Caco-2 (cell line): ENCODE data around the gene SNAP47. TPM values are rescaled to one million over a fixed set of nuclear protein-coding genes. Genes with fewer than 3 reads are reported as not detected.
A peak's percentile ranks its signal among the peaks of the same experiment; 100 is the strongest.
"Not testable (repeated sequence)": the region's sequence is repeated elsewhere in the genome, so short reads cannot be mapped to it uniquely, and the experiment has no call there.

Experiments
- Bru-seq: library from RNA; stranded (reverse); fragments of 400-500 nt; gene quantifications from one replicate; lab custom pipeline; 2021; lab: Mats Ljungman, UMichigan
- BruChase-seq, 2 experiments: library from RNA; stranded (reverse); fragments of 400-500 nt; gene quantifications; one replicate each; lab custom pipeline; 2021; lab: Mats Ljungman, UMichigan
- BruUV-seq: library from RNA; stranded (reverse); fragments of 400-500 nt; replicated peaks from 2 replicates; lab custom pipeline; 2021; lab: Mats Ljungman, UMichigan
- CTCF ChIA-PET: fragments of 300-600 bp; sonication (Branson Sonifier 250); formaldehyde crosslinking; loops from one replicate; lab custom pipeline; 2022; ENCODE audit warnings: antibody characterized with exemption; lab: Charles Lee
- POLR2A ChIA-PET: fragments of 300-600 bp; sonication (Branson Sonifier 250); formaldehyde crosslinking; loops from one replicate; lab custom pipeline; 2022; ENCODE audit warnings: antibody characterized with exemption; lab: Charles Lee
- DNase-seq, 2 experiments: peaks; one replicate each; pipeline versions ENCODE4 v3.0.0 to v3.0.0-alpha.2; 2020 to 2022
- H3K27me3 ChIP-seq: replicated peaks from 2 replicates; pipeline ENCODE4 v1.6.0; 2011; ENCODE audit warnings: low read length; ENCODE audit not compliant: control insufficient read depth, insufficient read depth
- H3K36me3 ChIP-seq: 2 replicates; pipeline ENCODE4 v1.5.1; 2011; ENCODE audit warnings: low read length; ENCODE audit not compliant: control insufficient read depth, insufficient read depth
- H3K4me1 ChIP-seq: fragments of 250-450 bp; sonication (Bioruptor Pico); 2 replicates; pipeline ENCODE4 v1.5.1; 2020; ENCODE audit warnings: mild to moderate bottlenecking
- H3K4me3 ChIP-seq: 2 replicates; pipeline ENCODE4 v1.5.1; 2011; ENCODE audit warnings: low read depth, mild to moderate bottlenecking, control low read depth, low read length
- H3K9me3 ChIP-seq: fragments of 250-450 bp; sonication (Bioruptor Pico); 2 replicates; pipeline ENCODE4 v1.5.1; 2020; ENCODE audit warnings: mild to moderate bottlenecking, moderate library complexity
- H3K27ac Mint-ChIP-seq: one replicate; pipeline ENCODE4 v1.8.0; 2022; ENCODE audit warnings: mixed read lengths; ENCODE audit not compliant: unreplicated experiment
- H3K27me3 Mint-ChIP-seq: one replicate; pipeline ENCODE4 v1.8.0; 2022; ENCODE audit warnings: mixed read lengths; ENCODE audit not compliant: insufficient read depth, unreplicated experiment
- H3K36me3 Mint-ChIP-seq: one replicate; pipeline ENCODE4 v1.8.0; 2022; ENCODE audit warnings: mild to moderate bottlenecking, mixed read lengths; ENCODE audit not compliant: insufficient read depth, unreplicated experiment
- H3K4me1 Mint-ChIP-seq: one replicate; pipeline ENCODE4 v1.8.0; 2022; ENCODE audit warnings: low read depth, mixed read lengths; ENCODE audit not compliant: unreplicated experiment
- H3K4me3 Mint-ChIP-seq: one replicate; pipeline ENCODE4 v1.8.0; 2022; ENCODE audit warnings: mild to moderate bottlenecking, moderate library complexity, mixed read lengths; ENCODE audit not compliant: unreplicated experiment
- H3K9me3 Mint-ChIP-seq: one replicate; pipeline ENCODE4 v1.8.0; 2022; ENCODE audit warnings: mixed read lengths; ENCODE audit not compliant: unreplicated experiment
- CTCF ChIP-seq, 2 experiments: fragments of 200-600 bp in 1 of 2; IDR thresholded peaks; 1 replicate in 1 of 2; 2 replicates in 1 of 2; pipeline versions ENCODE4 v1.5.1 to v1.8.0; 2011 to 2022; ENCODE audit warnings: antibody characterized with exemption in 1 of 2, control low read depth in 1 of 2, inconsistent platforms in 1 of 2, low read depth in 1 of 2, low read length in 1 of 2, mild to moderate bottlenecking in 1 of 2, moderate library complexity in 1 of 2; ENCODE audit not compliant: insufficient read depth in 1 of 2, severe bottlenecking in 1 of 2, unreplicated experiment in 1 of 2
- intact Hi-C: fragments of 100-400 bp; cut with micrococcal nuclease; formaldehyde crosslinking; loops from one replicate; pipeline ENCODE4 v1.10.0; 2022; ENCODE audit not compliant: unreplicated experiment
- long read RNA-seq: library from polyadenylated mRNA; stranded (forward); transcript quantifications from one replicate; pipeline ENCODE4 v2.0.0, GENCODE V29; 2022
- total RNA-seq: library from RNA; stranded (reverse); gene quantifications from 2 replicates; pipeline ENCODE4 v1.2.3, GENCODE V29; 2022

SNAP47 gene
- total RNA-seq = 29.1 and 30.3 TPM in 2 replicates
- percentile 61 among the genes with signal in this experiment for Bru-seq, nascent RNA
- percentile 62 among the genes with signal in this experiment for BruChase-seq, experiment 1, labeled RNA remaining after a 2-hour chase
- BruChase-seq, experiment 2, labeled RNA remaining after a 6-hour chase = percentile 63 among the genes with signal in this experiment
- long read RNA-seq, transcript SNAP47-202 (5 exons, 2,362 nt) = major isoform, 28 of 63 reads
- long read RNA-seq, partial matches to known transcripts = 6 of 63 reads
- long read RNA-seq, other reads (novel, unspliced or antisense) = 28 of 63 reads

DNA sequence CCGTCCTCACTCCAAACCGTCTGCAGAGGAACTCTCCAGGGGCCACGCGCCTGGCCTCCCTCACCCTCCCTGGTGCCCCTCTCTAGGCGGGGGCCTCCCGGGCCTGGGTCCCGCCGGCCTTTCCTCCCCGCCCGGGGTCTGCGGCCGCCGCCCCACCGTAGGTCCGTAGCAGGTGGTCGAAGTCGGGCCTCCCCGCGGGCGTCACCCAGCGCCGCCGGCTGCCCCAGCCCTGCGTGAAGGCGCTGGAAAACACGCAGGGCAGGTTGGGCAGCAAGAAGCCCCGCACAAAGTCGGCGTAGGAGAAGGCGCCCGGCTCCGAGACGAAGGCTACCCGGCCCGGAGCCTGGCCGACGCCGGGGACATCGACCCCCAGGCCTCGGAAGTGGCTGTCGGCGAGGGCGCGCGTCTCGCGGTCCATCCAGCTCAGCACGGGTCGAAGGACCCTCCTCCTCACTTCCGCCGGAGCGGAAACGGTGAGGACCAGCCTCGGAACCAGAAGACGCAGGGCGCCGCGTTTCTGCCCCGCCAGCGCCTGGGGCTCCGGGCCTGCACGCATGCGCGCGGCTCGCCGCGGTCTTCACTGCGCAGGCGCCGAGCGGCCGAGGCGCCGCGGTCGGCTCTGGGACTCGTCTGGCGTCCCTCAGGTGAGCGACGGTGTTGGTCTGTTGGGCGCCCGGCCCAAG lies at the start of gene SNAP47, which contains the start of gene JMJD4:
Gene SNAP47 (plus strand): TSS at position 580 of the 683 bp plus-strand sequence. CDS start 12,302 bp downstream, outside the sequence.
Gene JMJD4 (minus strand): TSS at position 447 of the 683 bp plus-strand sequence. CDS start 29 bp downstream, at position 418.
- Histone ChIP-seq H3K4me1 (no peaks in the 10 kb centered on the region), H3K9me3 (no peaks in the 10 kb centered on the region), H3K27me3 (no peaks in the 10 kb centered on the region), H3K4me3 (peak within 1 kb of the TSS; percentile 97), H3K36me3 (peaks cover 3% of the 10 kb centered on the region; the same call in 1 of the 2 replicates)
- DNase-seq = peak; percentile 92 to 94
- H3K9me3 Mint-ChIP-seq = no peaks in the 10 kb centered on the region
- H3K27ac Mint-ChIP-seq = peak within 1 kb of the TSS; percentile 57
- no peak for TF ChIP-seq CTCF (IDR thresholded peaks at IDR 0.05; ENCODE audit: insufficient read depth in 1 of 2, low read depth in 1 of 2, low read length in 1 of 2, severe bottlenecking in 1 of 2, unreplicated experiment in 1 of 2)
- H3K4me1 Mint-ChIP-seq = no peaks in the 10 kb centered on the region
- ChIA-PET POLR2A (interaction anchor here (0.7 kb wide), 1 partner anchor 53 kb away, joined by 9 read pairs; no protein-coding TSS in a partner anchor), CTCF (no interaction called here)
- H3K4me3 Mint-ChIP-seq = peak within 1 kb of the TSS; percentile 87
- H3K27me3 Mint-ChIP-seq = no peaks in the 10 kb centered on the region
- no TSS peak for BruUV-seq
- intact Hi-C loops = loop anchor here (2.0 kb wide), 1 partner anchor 54 kb away; no protein-coding TSS in a partner anchor
- H3K36me3 Mint-ChIP-seq = peaks cover 13% of the 10 kb centered on the region

DNA sequence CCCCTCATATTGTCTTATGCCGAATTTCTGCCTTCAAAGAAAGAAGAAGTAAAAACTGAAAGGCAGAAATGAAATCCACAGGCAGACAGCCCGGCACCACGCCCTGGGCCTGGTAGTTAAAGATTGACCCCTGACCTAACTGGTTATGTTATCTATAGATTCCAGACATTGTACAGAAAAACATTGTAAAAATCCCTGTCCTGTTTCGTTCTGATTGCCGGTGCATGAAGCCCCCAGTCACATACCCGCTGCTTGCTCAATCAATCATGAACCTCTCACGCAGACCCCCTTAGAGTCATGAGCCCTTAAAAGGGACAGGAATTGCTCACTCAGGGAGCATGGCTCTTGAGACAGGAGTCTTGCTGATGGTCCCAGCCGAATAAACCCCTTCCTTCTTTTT lies 49.4 kb upstream of the SNAP47 start:
- Histone ChIP-seq H3K27me3 (no peaks in the 10 kb centered on the region), H3K4me1 (0 out of 2 replicates have a peak, but pooled peaks cover 4% of the 10 kb centered on the region), H3K36me3 (no peaks in the 10 kb centered on the region), H3K9me3 (peaks cover 11% of the 10 kb centered on the region), H3K4me3 (no peak overlapping the region)
- POLR2A ChIA-PET = no interaction called here
- no peak for TF ChIP-seq CTCF (IDR thresholded peaks at IDR 0.05; ENCODE audit: insufficient read depth in 1 of 2, low read depth in 1 of 2, low read length in 1 of 2, severe bottlenecking in 1 of 2, unreplicated experiment in 1 of 2)
- no TSS peak for BruUV-seq
- Mint-ChIP-seq H3K27me3 (no peaks in the 10 kb centered on the region), H3K27ac (no peak overlapping the region), H3K4me3 (no peak overlapping the region), H3K9me3 (peaks cover 35% of the 10 kb centered on the region), H3K4me1 (no peaks in the 10 kb centered on the region), H3K36me3 (no peaks in the 10 kb centered on the region)
- DNase-seq = no peak
- CTCF ChIA-PET = no interaction called here
- intact Hi-C loops = no loop called here

- H3K27me3 Mint-ChIP-seq = no peaks in the 10 kb centered on the region
- BruUV-seq = no TSS peak
- DNase-seq = no peak
- Histone ChIP-seq H3K9me3 (peaks cover 16% of the 10 kb centered on the region), H3K4me1 (no peaks in the 10 kb centered on the region), H3K4me3 (no peak overlapping the region), H3K36me3 (no peaks in the 10 kb centered on the region), H3K27me3 (no peaks in the 10 kb centered on the region)
- no peak overlapping the region for H3K4me3 Mint-ChIP-seq
- H3K4me1 Mint-ChIP-seq = no peaks in the 10 kb centered on the region
- ChIA-PET POLR2A (no interaction called here), CTCF (no interaction called here)
- TF ChIP-seq CTCF (IDR thresholded peaks at IDR 0.05; ENCODE audit: insufficient read depth in 1 of 2, low read depth in 1 of 2, low read length in 1 of 2, severe bottlenecking in 1 of 2, unreplicated experiment in 1 of 2) = no peak
- H3K36me3 Mint-ChIP-seq = no peaks in the 10 kb centered on the region
- peaks cover 49% of the 10 kb centered on the region for H3K9me3 Mint-ChIP-seq
- H3K27ac Mint-ChIP-seq = no peak overlapping the region
- intact Hi-C loops = no loop called here
Measured at GRCh38 chr1:227697321-227697864, 37.8 kb upstream of the SNAP47 start.

- H3K36me3 ChIP-seq, H3K27me3 Mint-ChIP-seq, BruUV-seq, H3K4me1 ChIP-seq, H3K27ac Mint-ChIP-seq, H3K4me3 ChIP-seq, H3K4me1 Mint-ChIP-seq, intact Hi-C loops, POLR2A ChIA-PET, H3K4me3 Mint-ChIP-seq, H3K36me3 Mint-ChIP-seq, H3K27me3 ChIP-seq, CTCF ChIA-PET, DNase-seq: not testable (repeated sequence)
- H3K9me3 ChIP-seq = peaks cover 19% of the 10 kb centered on the region
- H3K9me3 Mint-ChIP-seq = peaks cover 52% of the 10 kb centered on the region
Measured at GRCh38 chr1:227701631-227702030, 33.6 kb upstream of the SNAP47 start.
